ENCODE data around the gene CACNG5.

Gene CACNG5

DNA sequence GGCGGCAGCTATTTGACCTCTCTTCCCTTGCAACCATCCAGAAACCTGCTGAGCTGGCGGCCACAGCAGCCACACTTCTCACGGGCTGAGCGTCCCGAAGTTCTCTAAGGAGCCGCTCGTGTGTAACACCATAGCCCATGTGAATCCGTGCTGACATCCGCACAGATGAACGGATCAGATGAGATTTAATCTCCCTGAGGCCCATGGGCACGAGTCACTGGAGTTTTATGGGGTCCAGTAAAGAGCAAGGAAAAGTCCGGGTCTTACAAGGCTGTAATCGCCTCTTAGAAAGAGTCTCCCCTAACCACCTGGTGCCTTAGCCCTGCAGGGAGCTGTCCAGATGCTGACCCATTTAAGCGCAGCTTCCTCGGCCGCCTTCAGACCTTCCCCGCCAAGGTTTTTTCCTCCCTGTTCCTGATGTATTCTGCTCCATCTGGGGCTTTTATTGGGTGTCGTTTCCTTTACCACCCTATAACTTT, 5.5 kb upstream of the CACNG5 start:
- no peak for DNase-seq

DNA sequence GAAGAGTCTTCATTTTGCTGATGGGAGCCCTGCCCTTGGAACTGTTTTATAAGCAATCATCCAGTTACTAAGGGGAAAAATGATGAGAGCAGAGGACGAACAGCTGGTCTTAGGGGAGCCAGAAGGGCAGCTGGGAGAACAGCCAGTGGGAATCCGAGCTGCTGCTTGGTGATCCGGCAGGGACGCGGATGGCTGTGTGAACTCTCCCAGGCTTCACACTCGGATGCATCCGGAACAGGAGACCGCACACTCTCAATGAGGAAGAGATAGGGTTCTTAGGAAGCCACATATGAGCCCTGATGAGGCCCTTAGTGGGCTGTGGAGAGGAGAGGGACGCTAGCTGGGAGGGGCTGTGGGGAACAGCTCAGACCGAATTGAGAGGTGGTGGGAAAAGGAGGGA, 5.0 kb upstream of the CACNG5 start:
- no peak for DNase-seq

DNA sequence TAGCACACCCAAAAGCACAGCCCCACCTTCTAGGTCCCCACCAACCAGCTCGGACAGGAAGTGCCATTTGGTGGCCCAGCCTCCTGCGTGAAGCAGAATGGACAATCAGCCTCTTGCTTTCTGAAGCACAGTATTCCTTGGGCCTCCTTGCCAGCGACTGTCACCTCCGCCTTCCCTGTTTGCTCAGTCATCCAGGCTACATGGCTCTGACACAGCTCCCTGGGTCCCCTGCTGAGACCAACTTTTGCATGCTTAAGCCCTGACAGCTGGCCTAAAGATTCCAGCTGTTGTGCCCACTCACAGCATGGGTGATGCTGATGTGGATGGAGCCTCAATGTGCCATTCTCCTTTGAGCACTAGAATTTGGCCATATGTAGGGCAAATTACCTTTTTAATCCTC, 4.5 kb upstream of the CACNG5 start:
- DNase-seq, result no peak

- DNase-seq, result no peak
Observed at GRCh38 chr17:66831383-66832210, 3.3 kb upstream of the CACNG5 start.

GRCh38 chr17:66833201-66833600, 1.7 kb upstream of the CACNG5 start:
- DNase-seq, result no peak

- no peak for DNase-seq
Observed at GRCh38 chr17:66834426-66834918, 445 bp upstream of the CACNG5 start.

DNA sequence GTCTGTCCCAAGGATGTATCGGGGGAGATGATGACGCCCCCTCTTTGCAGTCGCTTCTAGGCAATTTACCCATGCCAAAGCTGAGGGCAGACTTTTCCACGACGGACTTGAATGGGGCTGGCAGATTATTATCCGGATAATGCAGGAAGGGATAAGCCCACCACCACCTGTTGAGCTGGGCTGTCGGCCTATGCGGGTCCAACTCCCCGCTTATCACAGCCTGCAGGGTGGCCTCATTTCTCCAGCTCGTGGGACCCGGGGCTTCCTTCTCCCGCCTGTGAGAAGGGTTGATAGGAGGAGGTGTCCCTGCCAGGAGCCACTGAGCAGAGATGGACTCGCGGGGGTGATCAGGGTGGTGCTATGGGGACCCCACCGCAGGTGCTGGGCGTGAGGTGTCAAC, 559 bp downstream of the CACNG5 start:
- DNase-seq, result no peak

DNA sequence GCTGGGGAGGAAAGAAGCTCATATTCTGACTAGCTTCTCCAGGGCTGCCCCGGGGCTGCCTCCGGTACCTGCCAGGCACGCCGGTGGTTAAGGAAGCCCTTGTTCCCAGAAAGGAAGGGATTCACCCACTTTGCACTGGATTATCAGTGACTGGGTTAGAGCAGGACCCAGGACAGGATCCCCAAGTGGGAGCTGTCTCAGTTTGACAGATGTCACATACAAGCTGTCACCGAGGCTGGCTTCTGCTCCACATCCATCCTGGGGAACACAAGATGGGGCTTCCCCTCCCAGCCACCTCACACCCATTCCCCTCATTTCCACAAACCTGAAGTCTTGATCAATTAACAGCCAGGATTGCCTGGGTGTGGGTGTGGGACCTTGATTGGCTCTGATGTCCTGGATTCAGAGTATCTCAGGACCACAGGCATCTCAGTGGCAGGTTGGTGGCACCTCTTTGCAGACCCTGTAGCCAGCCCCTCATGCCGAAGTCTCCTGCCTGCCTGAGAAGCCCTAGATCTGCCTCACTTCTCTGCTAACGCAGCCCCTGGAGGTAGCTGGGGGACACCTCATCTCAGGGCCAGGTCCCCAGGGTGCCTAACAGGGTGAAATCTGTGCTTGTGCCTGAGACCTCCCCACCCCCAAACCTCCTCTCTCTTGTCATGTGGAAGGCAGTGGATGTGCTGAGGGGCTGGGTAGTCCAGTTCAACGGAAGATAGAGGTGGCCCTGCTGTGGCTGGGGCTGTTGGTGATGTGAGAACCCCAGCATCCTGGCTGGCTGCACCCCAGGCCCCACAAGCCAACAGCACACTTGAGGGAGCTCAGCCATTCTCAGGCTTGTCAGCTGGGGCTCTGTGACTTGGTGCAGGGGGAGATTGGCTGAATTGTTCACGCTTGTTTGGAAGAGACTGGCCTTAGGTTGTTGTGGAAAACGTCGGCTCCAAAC, 1.4 kb downstream of the CACNG5 start:
- no peak for DNase-seq

DNA sequence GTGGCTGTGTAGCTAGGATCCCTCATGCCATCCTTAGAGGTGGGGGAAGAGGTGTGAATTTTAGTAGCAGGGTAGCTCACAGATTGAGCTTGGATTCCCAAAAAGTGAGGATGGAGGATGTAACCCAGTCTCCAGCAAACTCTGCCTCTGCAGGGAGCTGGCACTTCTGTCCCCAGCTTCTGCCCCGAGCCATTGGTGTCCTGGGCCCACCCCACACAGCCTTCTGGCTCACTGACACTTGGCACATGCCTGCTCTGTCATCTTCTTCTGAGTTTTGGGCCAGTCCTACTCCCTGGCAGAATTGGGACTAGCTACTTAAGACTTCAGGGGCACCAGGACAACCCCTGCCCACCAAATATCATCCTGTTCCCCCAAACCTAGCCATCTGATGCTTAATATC, 2.3 kb downstream of the CACNG5 start:
- no peak for DNase-seq

DNA sequence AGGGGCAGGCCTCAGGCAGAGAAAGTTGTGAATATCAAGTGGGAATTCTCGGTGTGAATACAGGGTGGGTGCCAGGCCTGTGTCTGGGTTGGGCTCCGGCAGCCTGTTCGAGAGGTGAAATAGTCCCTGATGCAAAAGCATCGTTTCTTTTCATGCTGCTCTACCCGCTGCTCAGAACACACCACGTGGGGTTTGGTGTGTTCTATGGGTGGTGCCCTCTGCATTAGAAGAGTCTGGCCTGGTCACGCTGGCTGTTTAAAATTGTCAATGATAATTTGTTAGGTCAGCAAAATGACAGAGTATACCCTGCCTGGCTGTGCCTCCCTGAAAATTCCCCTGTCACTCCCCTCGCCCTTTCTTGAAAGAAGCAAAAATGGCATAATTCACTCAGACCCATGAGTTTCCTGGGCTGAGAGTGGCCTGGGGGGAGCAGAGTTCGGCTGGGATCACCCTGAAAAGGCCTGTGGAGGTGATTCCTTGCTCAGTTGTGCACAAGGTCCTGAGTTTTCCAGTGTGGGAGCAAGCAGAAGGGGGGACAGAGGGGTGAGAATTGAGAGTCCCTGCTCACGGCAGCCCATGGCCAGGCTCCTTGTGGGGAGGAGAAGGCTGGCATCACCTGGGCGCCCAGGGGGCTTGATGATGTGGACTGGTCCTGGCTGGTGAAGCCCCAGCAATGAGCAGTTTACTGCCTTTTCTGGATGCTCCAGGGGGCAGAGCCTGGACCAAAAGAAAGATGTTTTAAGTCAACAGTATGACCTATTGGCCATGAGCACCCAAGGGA, 3.2 kb downstream of the CACNG5 start:
- no peak for DNase-seq

DNA sequence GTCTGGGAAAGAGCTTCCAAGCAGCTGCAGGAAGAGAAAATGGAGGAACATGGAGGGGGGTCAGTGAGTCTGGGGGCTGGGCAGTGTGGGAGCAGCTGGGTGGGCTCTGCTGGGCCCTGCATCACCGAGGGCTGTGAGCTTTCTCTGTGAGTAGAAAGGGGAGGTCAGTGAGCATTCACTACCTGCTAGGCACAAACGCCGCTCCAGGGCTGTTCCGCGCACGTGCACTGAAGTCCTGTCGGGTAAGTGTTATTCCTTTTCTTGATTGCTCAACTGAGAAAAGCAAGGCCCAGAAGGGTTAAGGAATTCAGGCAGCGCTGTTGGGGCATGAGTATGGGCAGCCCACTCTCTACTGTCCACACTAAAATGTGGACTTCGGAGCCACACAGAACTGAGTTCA, 4.7 kb downstream of the CACNG5 start:
- no peak for DNase-seq

DNA sequence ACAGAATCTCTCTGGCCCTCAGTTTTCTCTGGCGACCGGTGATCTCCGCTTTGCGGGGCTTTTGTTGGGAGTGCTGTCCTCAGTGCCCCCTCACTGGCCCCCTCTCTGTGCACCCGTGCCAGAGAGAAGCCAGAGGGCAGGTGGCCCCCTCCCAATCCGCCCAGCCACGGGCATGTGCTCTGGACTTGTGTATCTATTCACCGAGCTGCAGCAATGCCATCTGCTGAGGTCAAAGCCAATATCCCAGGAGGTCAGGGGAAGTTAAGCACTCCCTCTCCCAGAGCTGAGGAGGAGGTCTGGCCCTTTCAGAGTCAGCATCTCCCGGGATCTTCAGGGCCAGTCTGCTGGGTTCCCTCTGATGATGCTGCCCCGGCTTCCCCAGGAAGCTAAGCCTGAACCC, 5.1 kb downstream of the CACNG5 start:
- no peak for DNase-seq

DNA sequence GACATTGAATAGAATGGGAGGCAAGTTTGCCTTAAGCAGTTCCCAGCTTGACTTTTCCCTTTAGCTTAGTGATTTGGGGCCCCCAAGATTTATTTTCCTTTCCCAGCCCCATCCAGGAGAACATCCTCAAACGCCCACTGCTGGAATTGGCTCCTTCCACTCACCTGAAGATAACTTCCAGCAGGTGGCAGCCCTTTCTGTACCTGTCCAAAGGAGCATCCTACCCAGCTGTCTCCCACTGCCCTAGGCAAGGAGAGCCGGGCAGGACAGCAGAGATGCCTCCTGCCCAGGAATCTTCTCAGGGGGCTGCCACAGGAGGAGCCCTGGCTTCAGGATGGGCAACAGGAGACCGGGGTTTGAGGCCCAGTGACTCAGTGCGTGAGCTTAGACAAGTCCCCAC, 6.4 kb downstream of the CACNG5 start:
- DNase-seq, result no peak

- no peak for DNase-seq
Observed at GRCh38 chr17:66841744-66842143, 6.8 kb downstream of the CACNG5 start.

DNA sequence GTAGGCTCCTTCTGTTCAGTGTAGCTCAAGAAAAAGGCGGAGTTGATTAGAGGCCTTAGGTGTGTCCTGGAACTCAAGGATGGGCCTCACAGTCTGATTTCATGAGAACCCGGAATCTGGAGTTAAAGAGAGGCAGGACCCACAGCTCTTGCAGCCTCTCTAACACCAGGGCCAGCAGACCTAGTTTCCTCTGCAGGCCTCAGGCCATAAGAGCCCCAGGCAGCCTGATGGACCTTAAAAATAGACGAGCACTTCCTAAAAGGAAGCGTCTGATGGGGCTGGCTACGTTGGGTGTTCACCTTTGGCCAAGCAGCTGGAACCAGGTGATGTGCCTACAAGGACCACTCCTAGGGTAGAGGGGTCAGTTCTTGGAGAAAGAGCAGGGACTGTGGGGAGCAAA, 7.6 kb downstream of the CACNG5 start:
- DNase-seq, result no peak

GRCh38 chr17:66842959-66843358, 8.0 kb downstream of the CACNG5 start:
- DNase-seq, result no peak

DNA sequence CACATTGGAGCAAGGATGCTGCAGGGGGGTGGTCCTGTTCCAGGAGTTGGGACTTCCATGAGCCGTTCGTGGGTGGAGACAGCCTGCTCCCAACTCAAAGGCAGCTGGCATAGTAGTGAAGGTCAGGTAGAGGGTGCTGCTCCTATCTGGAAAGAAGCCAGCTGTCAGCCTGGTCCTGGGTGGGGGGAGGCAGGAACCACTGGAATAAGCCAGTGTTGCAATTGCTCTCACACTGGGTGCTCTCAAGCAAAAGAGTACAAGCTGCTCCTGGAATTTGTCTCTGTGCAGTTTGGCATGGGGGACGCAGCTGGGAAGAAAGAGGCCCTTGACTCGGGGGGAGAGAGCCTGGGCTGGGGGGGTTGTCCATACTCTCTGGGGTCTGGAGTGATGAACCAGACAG, 8.7 kb downstream of the CACNG5 start:
- DNase-seq, result no peak

DNA sequence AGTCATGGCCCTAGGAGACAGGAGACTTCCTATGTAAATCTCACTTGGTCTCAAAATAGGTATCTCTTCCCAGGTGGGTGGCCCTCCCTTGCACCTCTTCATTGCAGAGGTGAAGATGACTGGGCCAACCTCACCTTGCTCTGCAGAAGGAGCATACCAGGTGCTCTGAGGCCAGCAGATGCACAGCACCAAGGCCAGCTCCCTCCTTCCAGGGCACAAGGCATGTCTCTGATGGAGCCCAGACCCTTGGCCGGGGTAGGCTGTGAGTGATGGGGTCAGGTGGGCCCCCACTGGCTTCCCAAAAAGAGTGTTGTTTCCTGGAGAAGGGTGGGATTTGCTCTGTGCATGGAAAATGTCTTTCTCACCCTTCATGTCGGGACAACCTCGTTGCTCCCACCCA, 12.8 kb downstream of the CACNG5 start:
- DNase-seq, result no peak

- DNase-seq, result no peak
Observed at GRCh38 chr17:66848496-66848895, 13.6 kb downstream of the CACNG5 start.

DNA sequence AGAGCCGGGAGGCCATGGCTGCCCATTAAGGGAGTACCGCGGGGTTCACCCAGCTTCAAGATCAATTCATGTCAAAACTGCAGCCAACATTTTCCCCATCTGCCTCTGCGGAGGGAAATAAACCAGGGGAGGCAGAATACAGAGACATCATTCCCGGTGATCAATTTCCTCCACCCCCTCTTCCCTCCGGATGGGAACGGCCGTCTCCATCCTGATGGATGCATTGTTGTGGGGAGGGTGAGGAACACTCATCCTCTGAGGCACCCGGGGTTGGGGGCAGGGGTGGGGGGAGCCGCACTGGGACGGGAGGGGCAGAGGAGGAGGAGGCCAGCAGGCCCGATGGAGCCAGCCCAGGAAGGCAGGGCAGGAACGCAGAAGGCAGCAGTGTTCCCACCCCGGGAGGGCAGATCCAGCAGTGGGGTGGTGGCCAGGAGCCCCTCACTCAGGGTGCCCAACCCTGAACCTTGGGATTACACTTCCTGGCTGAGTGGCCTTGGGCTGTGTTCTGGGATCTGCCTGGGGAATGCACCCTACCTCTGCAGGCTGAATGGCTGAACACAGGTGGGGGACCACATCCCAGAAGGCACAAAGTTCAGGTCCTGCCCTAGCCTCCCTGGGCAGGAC, 14.2 kb downstream of the CACNG5 start:
- no peak for DNase-seq

DNA sequence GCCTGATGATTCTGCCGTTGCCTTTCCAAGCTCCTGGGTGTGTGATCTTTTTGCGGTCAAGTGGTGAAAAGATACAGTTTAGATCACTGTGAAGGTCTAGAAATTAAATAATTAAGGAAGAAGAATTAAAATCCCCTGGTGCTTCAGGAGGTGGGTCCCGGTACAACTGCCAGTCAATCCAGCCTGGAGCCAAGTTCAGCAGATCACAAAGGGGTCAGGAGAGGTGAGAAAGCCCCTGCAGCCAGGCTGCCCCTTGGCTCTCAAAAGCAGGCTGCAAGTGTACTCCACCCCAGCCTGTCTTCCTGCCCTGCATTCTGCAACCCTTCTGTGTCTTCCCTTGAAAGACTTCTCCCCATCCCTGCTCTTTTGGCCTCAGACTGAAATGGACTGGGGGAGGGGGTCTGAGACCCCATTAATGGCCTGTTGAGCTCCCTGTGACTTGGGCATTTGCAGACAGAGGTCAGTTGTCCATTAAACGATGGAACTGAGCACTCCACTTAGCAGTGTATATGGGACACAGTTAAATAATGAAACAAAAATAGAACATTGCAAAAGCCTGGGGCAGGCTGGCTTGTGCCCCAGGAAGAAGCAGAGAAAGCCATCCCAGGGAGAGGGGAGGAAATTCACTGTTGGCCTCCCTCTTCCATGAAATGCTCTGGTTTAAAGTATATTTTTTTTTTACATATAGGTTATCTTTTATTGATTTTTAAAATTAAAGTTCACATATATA, 15.1 kb downstream of the CACNG5 start:
- no peak for DNase-seq

- no peak for DNase-seq
Observed at GRCh38 chr17:66850692-66851091, 15.8 kb downstream of the CACNG5 start.
